Psoas muscle (tissue), 8 donors: ENCODE results near the gene HGF. TPM values are rescaled to one million over a fixed set of nuclear protein-coding genes. Genes with fewer than 3 reads are reported as not detected.

ENCODE experiments used
- ATAC-seq, 4 donors: fragments of 200-7000 bp; cut with Tn5 transposase; one replicate each; pipeline ENCODE4 v1.9.1; 2020; ENCODE audit warnings: moderate library complexity in 3 of 4, mild to moderate bottlenecking in 2 of 4
- DNase-seq, 2 donors: peaks; one replicate each; pipeline ENCODE4 v3.0.0-alpha.2; 2020
- H3K27ac ChIP-seq: fragments of 200-600 bp; one replicate; pipeline ENCODE4 v1.8.0; 2022
- H3K27me3 ChIP-seq, 3 donors: fragments of 200-600 bp in 1 of 3; one replicate each; pipeline versions ENCODE4 v1.6.1 to v1.8.0; 2013 to 2022; ENCODE audit warnings: low read length in 2 of 3, mild to moderate bottlenecking in 2 of 3, moderate library complexity in 1 of 3; ENCODE audit not compliant: insufficient read depth in 3 of 3
- H3K36me3 ChIP-seq, 2 donors: fragments of 200-600 bp in 1 of 2; one replicate each; pipeline versions ENCODE4 v1.6.1 to v1.8.0; 2013 to 2022; ENCODE audit warnings: low read depth in 1 of 2, mild to moderate bottlenecking in 1 of 2, moderate library complexity in 1 of 2; ENCODE audit not compliant: insufficient read depth in 1 of 2
- H3K4me1 ChIP-seq: fragments of 200-600 bp; one replicate; pipeline ENCODE4 v1.8.0; 2022
- H3K4me3 ChIP-seq: fragments of 200-600 bp; one replicate; pipeline ENCODE4 v1.8.0; 2022; ENCODE audit warnings: mild to moderate bottlenecking
- H3K9me3 ChIP-seq: fragments of 200-600 bp; one replicate; pipeline ENCODE4 v1.8.0; 2022
- CTCF ChIP-seq: fragments of 200-600 bp; IDR thresholded peaks from one replicate; pipeline ENCODE4 v1.8.0; 2022; ENCODE audit warnings: antibody characterized with exemption
- WGBS, 3 donors: extraction: QIAGEN DNeasy Blood & Tissue Kit; methylation state at CpG; one replicate each; pipeline versions ENCODE4 v1.1.6 to v1.1.7; 2013; 5-methylcytosine and 5-hydroxymethylcytosine counted together
- intact Hi-C, 2 donors: fragments of 100-400 bp; cut with DNase I; formaldehyde crosslinking; loops; one replicate each; pipeline versions ENCODE4 v1.11.0 to v1.14.2; 2022
- polyA plus RNA-seq, 3 donors: library from polyadenylated mRNA; stranded (reverse); fragments of 200-250 nt; gene quantifications; one replicate each; pipeline ENCODE4 v1.2.3, GENCODE V29; 2013
- total RNA-seq, 4 donors: library from RNA; stranded (reverse); fragmentation: NEBNext Ultra II Directional in 2 of 4; extraction: Animal tissue kit (Norgen Biotek cat#: 25700) in 2 of 4; gene quantifications; one replicate each; pipeline versions ENCODE4 v1.2.1 to v1.2.4, GENCODE V29; 2021 to 2023
- donor health status: healthy with polysubstance abuse.
- donor health status: DM: no; HTN: no; CAD: no; lungs with moderate emphysema.
- donor health status: Bipolar disorder and iron deficiency.
- donor health status: healthy.
- donor health status: DM: yes; HTN: yes; CAD: no.
- donor health status: DM: no; HTN: no; CAD: no.
- donor health status: DM: no; HTN: no; CAD: no.
- donor health status: DM: yes; HTN: yes; CAD: no.

Gene HGF
- total and polyA plus RNA-seq, 7 donors = 0.25 to 3.7 (median 0.78) TPM

GRCh38 chr7:81694711-81695110 lies 75.1 kb downstream of the HGF start:
- H3K36me3 ChIP-seq = no peaks in the 10 kb centered on the region
- H3K9me3 ChIP-seq = no peaks in the 10 kb centered on the region
- no peaks in the 10 kb centered on the region for H3K4me1 ChIP-seq
- no peaks in the 10 kb centered on the region for H3K27me3 ChIP-seq
- H3K4me3 ChIP-seq = no peak overlapping the region
- WGBS, 3 donors = 64 to 65% (median 64%) methylated on average over 3 of the region's 3 CpGs
- ATAC-seq = no peak
- DNase-seq = no peak
- TF ChIP-seq CTCF = no peak
- intact Hi-C loops = no loop called here
- no peak overlapping the region for H3K27ac ChIP-seq

GRCh38 chr7:81693894-81694293 lies 76.0 kb downstream of the HGF start:
- DNase-seq (no peak), ATAC-seq (no peak)
- intact Hi-C loops = no loop called here
- WGBS, 3 donors = 78 to 88% (median 84%) methylated on average over 1 of the region's 1 CpG
- Histone ChIP-seq H3K27ac (no peak overlapping the region), H3K4me3 (no peak overlapping the region), H3K9me3 (no peaks in the 10 kb centered on the region), H3K4me1 (no peaks in the 10 kb centered on the region), H3K27me3 (no peaks in the 10 kb centered on the region), H3K36me3 (no peaks in the 10 kb centered on the region)
- no peak for TF ChIP-seq CTCF

- H3K4me1 ChIP-seq = no peaks in the 10 kb centered on the region
- no peak for TF ChIP-seq CTCF
- 78 to 87% (median 78%) methylated on average over 2 of the region's 2 CpGs for WGBS, 3 donors
- no peaks in the 10 kb centered on the region for H3K36me3 ChIP-seq
- ATAC-seq (no peak), DNase-seq (no peak)
- H3K4me3 ChIP-seq = no peak overlapping the region
- H3K27ac ChIP-seq = no peak overlapping the region
- intact Hi-C loops = no loop called here
- peaks cover 0 to 3% (median 0%) of the 10 kb centered on the region in 3 donors for H3K27me3 ChIP-seq
- no peaks in the 10 kb centered on the region for H3K9me3 ChIP-seq
These were observed 76.8 kb downstream of the HGF start for GRCh38 chr7:81693080-81693479.

- no peak for TF ChIP-seq CTCF
- Histone ChIP-seq H3K36me3 (no peaks in the 10 kb centered on the region), H3K4me1 (no peaks in the 10 kb centered on the region), H3K27me3 (peaks cover 0 to 3% (median 0%) of the 10 kb centered on the region in 3 donors), H3K27ac (no peak overlapping the region), H3K9me3 (no peaks in the 10 kb centered on the region), H3K4me3 (no peak overlapping the region)
- 79 to 86% (median 82%) methylated on average over 3 of the region's 3 CpGs for WGBS, 3 donors
- DNase-seq (no peak), ATAC-seq (no peak)
- intact Hi-C loops = no loop called here
These were observed 77.5 kb downstream of the HGF start for GRCh38 chr7:81692146-81692905.
